Chondrocyte (in vitro differentiated cells): ENCODE measurements around the gene NEIL1. TPM values are rescaled to one million over a fixed set of nuclear protein-coding genes. Genes with fewer than 3 reads are reported as not detected.
"Not testable (repeated sequence)": the region's sequence is repeated elsewhere in the genome, so short reads cannot be mapped to it uniquely, and the experiment has no call there.

ENCODE experiments used
- DNase-seq: peaks from one replicate; pipeline ENCODE4 v3.0.0; 2021; ENCODE audit warnings: mixed read lengths, low spot score
- H3K27ac Mint-ChIP-seq: one replicate; pipeline ENCODE4 v1.8.0; 2021; ENCODE audit warnings: mild to moderate bottlenecking, moderate library complexity, mixed read lengths; ENCODE audit not compliant: unreplicated experiment
- H3K27me3 Mint-ChIP-seq: 2 replicates; pipeline ENCODE4 v1.8.0; 2021; ENCODE audit warnings: low read depth, mixed read lengths
- H3K36me3 Mint-ChIP-seq: 2 replicates; pipeline ENCODE4 v1.8.0; 2021; ENCODE audit warnings: low read depth, mixed read lengths
- H3K4me1 Mint-ChIP-seq: 2 replicates; pipeline ENCODE4 v1.8.0; 2021; ENCODE audit warnings: low read depth, mild to moderate bottlenecking, mixed read lengths
- H3K4me3 Mint-ChIP-seq: one replicate; pipeline ENCODE4 v1.8.0; 2021; ENCODE audit warnings: mild to moderate bottlenecking, moderate library complexity, mixed read lengths; ENCODE audit not compliant: unreplicated experiment
- H3K9me3 Mint-ChIP-seq: 2 replicates; pipeline ENCODE4 v1.8.0; 2021; ENCODE audit warnings: low read depth, mixed read lengths
- CTCF ChIP-seq: fragments of 200-600 bp; sonication (generic); IDR thresholded peaks from 2 replicates; pipeline ENCODE4 v1.5.0; 2021; ENCODE audit warnings: antibody characterized with exemption, mild to moderate bottlenecking, moderate library complexity
- total RNA-seq: library from RNA; stranded (reverse); gene quantifications from 3 replicates; pipeline ENCODE4 v1.2.1, GENCODE V29; 2021

Gene NEIL1
- total RNA-seq, 1 donor from 2014 or later = 22.0 TPM

GRCh38 chr15:75368689-75369239 lies 21.9 kb downstream of the NEIL1 start:
- Mint-ChIP-seq H3K9me3 (no peaks in the 10 kb centered on the region), H3K4me3 (peak overlapping the region; percentile 85), H3K36me3 (peaks cover 4% of the 10 kb centered on the region), H3K27ac (peak overlapping the region; percentile 95), H3K27me3 (no peaks in the 10 kb centered on the region), H3K4me1 (peaks cover 23% of the 10 kb centered on the region)
- no peak for TF ChIP-seq CTCF
- no peak for DNase-seq

- TF ChIP-seq CTCF = no peak
- H3K4me3 Mint-ChIP-seq = peak overlapping the region; percentile 85
- no peak for DNase-seq
- H3K27me3 Mint-ChIP-seq = no peaks in the 10 kb centered on the region
- peak overlapping the region; percentile 95 for H3K27ac Mint-ChIP-seq
- peaks cover 12% of the 10 kb centered on the region for H3K36me3 Mint-ChIP-seq
- peaks cover 23% of the 10 kb centered on the region for H3K4me1 Mint-ChIP-seq
- no peaks in the 10 kb centered on the region for H3K9me3 Mint-ChIP-seq
Observed at GRCh38 chr15:75369897-75370581, 23.2 kb downstream of the NEIL1 start.

- Mint-ChIP-seq H3K36me3 (peaks cover 21% of the 10 kb centered on the region), H3K9me3 (no peaks in the 10 kb centered on the region), H3K27ac (no peak overlapping the region), H3K4me3 (no peak overlapping the region), H3K27me3 (no peaks in the 10 kb centered on the region), H3K4me1 (peaks cover 23% of the 10 kb centered on the region)
- no peak for DNase-seq
- TF ChIP-seq CTCF = no peak
Observed at GRCh38 chr15:75371486-75371885, 24.6 kb downstream of the NEIL1 start.

- peaks cover 19% of the 10 kb centered on the region for H3K4me1 Mint-ChIP-seq
- no peaks in the 10 kb centered on the region for H3K9me3 Mint-ChIP-seq
- no peak overlapping the region for H3K4me3 Mint-ChIP-seq
- TF ChIP-seq CTCF = no peak
- no peaks in the 10 kb centered on the region for H3K27me3 Mint-ChIP-seq
- no peak overlapping the region for H3K27ac Mint-ChIP-seq
- H3K36me3 Mint-ChIP-seq = peaks cover 22% of the 10 kb centered on the region
- no peak for DNase-seq
Observed at GRCh38 chr15:75371901-75372688, 25.3 kb downstream of the NEIL1 start.

GRCh38 chr15:75380773-75381172 lies 33.9 kb downstream of the NEIL1 start:
- Mint-ChIP-seq H3K27me3 (no peaks in the 10 kb centered on the region), H3K9me3 (no peaks in the 10 kb centered on the region), H3K27ac (no peak overlapping the region), H3K4me1 (no peaks in the 10 kb centered on the region), H3K4me3 (no peak overlapping the region), H3K36me3 (peaks cover 35% of the 10 kb centered on the region)
- DNase-seq = no peak
- no peak for TF ChIP-seq CTCF

GRCh38 chr15:75383986-75384385 lies 37.1 kb downstream of the NEIL1 start:
- not testable (repeated sequence) for H3K4me1 Mint-ChIP-seq, H3K27me3 Mint-ChIP-seq, H3K9me3 Mint-ChIP-seq, DNase-seq, H3K27ac Mint-ChIP-seq, H3K4me3 Mint-ChIP-seq
- peaks cover 32% of the 10 kb centered on the region for H3K36me3 Mint-ChIP-seq
